HG03045 (cell line): ENCODE measurements around the gene GMDS.

ENCODE experiments used
- ATAC-seq: cut with Tn5 transposase; IDR thresholded peaks from one replicate; pipeline ENCODE4 v1.9.1; 2021; ENCODE audit warnings: mild to moderate bottlenecking, moderate library complexity; ENCODE audit not compliant: unreplicated experiment

GMDS gene

DNA sequence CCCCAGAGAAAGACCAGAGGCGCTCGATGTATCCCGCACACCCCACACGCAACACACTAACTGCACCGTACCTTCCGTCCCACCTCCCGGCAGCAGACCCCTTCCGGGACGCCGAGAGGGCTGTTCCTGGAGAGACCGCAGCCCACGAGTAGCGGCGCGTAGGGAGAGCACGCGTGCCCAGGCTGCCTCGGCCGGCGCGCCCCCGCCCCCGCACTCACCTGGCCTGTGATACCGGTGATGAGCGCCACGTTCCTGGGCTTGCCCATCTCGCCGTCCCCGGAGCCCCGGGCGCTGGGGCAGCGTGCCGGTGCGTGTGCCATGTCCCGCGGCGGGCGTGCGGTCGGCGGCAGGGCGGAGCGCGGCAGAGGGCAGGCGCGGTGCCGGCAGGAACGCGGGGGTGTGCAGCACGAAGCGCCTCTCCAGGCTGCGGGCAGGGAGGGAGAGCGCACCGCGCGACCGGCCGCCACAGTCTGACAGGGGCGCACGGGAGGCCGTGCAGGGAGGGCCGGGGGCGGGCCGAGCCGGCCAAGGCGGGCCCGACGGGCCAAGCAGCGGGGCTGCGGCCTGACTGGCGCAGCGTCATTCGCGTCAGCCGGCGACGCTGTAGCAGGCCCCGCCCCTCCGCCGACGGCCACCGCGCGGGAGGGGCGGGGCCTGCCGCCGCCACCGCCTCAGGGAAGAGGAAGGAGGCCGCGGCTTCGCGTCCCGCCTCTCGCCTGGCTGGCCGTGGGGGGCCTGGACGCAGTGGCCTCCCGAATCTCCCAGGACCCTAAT lies at the start of gene GMDS:
Gene GMDS (minus strand): TSS at position 503 of the 774 bp plus-strand sequence.
- ATAC-seq = peak; percentile 96

DNA sequence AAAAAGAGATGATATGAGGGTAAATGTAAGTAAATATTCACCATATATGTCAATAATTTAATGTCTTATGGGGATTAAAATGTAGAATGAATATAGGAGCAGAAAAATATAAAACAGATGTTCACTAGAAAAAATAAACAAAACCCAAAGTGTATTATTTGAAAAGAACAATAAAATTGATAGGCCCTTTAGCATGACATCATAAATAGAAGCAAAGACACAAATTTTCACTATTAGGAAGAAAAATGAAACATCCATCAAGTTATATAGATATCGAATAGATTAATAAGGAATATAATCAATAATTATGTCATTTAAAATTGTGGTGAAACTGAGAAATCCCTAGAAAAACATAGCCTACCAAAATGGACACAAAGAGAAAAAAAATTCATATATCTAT lies 40.1 kb upstream of the GMDS start:
- ATAC-seq = no peak

DNA sequence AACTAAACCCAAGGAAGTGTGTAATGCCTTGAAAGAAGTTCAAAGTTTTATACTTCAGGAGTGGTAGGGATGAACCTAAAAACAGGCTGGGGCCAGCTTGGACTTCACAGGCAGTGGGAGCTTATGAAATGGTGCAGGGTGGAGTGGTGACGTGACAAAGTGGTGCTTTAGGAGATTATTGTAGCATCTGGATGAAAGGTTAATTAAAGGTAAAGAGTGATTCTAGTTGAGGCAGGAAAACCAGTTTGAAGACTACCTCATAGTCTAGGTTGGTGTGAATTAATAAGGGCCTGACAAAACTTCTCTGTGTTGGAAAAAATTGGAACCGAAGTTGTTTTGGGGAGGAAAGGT lies 30.5 kb upstream of the GMDS start:
- ATAC-seq = no peak

DNA sequence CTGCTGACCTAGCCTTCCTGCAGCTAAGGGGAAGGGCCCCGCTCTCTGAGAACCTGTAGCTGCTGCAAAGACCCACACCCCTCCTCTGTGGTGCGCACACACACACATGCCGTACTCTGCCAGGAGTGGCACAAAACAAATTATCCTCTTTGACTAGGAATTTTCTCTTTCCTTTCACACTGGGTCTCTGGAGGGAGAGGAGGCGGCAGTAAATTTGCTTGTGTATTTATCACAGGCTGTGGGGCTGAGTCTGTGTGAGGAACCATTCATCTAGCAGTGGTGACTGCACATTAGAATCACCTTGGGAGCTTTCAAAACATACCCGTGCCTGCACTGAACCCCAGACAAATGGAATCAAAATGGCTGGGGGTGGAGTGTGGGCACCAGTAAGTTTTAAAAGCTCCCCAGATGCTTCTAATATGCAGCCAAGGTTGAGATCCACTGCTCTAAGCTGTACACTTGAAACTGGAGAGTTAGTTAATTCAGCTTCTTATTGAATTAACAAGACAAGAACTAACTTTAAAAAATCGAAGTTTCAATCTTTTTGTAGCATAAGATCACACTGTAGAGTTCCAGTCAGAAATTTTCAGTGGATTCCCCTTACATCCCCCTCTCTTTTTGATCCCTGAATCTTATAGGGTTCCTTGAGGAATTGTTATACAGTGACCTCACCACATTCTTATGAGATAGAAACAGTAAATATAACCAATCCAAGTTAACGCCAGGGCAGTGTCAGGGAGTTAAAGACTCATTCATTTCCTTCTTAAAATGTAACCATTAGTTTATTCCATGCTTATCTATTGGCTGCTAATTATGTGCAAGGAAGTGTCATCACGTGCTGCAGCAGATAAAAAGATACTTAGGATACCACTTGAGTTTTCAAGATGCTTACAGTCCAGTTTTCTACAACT lies 29.8 kb upstream of the GMDS start:
- no peak for ATAC-seq

DNA sequence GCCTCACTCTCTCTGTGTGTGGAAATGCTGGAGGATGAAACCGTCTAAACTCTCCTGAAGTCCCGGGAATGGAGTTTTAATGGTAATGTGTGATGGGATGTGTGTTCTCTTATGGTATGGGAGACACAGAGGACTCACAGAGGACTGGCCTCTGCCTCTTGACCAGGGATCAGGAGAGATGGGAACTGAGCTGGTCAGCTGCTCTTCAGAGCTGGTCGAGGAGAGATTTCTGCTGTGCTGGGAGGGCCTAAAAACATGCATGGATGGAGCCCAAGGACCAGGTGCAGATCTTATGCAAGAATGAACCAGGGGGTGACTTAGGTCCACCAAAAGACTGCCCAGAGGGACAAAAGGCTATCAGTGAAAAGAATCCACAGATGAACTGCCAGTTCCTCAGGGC lies 27.3 kb upstream of the GMDS start:
- no peak for ATAC-seq

DNA sequence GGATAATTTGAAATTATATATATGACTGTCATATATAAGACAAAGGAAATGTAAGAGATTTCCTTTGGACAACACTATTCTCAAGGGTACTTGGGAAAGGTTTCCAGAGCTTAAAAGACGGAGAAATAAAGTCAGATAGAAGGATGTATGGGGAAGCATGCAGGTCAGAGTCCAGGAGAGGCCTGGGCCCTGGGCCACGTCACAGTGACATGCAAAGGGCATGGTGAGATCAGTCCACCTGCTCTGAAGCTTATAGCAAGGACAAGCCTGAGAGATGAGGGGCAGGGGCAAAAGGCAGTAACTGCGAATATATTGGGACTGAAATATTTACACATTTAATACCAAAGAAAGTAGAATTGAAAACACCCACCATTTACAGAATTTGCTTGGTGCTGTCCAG lies 24.6 kb upstream of the GMDS start:
- ATAC-seq = no peak

DNA sequence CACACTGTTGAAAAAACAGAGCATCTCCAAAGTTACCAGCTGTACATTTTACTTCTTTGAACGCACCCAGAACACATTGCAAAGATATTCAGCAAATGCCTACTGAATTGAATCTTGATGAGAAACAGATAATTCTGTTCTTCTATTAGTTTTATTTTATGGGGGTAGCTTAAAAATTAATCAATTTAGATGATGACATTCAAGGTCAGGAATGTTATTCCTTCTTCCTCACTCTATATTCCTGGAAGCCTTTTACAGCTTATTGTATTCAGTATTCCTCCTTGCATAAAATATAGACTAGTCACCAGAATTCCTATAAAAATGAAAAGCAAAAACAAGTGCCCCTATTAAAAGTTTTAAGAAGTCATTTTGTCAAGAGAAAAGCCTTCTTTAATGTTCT lies 21.4 kb upstream of the GMDS start:
- ATAC-seq = no peak

DNA sequence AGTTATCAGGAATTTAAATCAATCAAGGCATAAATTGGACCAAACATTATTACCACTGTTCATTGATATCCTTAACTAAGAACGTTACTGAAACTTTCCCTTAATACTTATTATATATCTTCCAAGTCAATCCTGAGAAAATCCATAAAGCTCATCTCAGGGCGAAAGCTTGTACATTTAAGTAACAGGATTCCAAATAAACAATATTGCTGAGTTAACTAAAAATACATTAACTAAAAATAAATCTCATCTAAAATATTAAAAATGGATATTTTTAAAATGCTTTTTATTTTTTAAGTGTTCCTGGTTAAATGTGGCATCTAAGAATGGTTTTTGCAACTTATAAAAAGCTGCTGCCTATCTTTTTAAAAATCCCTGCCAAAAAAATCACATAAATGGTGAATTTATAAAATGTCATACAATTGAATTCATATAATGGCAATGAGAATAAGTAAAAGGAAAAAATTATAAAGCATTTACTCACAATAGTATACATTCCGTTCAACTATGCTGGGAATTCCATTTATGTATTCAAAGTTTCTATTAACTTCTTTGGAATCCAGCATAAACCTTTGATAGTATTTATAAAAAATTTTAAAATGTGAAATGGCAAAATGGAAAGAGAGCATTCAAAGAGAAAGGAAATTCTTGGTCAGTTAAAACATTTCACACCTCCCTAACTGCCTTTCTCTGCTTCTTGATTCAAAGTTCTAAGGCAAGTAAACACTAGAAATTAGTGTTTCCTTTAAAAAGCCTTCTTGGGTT lies 20.8 kb upstream of the GMDS start:
- no peak for ATAC-seq

DNA sequence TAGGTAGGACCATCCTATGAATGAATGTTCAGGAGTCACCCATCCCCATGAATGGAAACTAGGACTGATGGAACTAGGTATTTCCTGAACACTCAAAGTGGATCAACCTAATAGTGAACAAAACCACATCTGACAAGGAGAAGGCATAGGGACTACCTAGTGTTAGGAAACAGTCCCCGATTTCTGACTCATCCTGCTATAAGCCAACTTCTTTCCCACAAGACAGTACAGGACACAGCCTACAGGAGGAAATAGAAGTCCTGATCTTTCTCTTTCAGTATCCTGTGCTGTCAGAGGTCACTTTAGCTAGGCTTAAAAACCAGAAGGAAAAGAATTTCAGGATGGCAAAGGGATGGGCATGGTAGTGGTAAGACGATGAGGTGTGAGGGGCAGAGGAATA lies 19.5 kb upstream of the GMDS start:
- no peak for ATAC-seq

DNA sequence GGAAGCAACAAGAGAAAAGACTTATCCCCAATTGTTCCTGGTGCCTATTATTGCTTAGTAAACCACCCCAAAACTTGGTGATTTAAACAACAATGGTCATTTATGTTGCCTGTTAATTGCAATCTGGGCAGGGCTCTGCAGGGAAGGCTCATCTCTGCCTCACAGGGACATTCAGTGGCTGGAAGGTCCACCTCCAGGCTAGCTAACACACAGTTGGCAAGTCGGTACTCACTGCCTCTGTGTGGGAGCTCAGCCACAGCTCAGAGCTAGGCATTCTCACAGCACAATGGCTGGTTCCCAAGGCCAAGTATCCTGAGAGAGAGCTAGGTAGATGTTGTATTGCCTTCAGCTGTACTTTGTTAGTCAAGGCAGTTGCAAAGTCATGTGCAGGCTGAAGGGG lies 18.5 kb upstream of the GMDS start:
- no peak for ATAC-seq

DNA sequence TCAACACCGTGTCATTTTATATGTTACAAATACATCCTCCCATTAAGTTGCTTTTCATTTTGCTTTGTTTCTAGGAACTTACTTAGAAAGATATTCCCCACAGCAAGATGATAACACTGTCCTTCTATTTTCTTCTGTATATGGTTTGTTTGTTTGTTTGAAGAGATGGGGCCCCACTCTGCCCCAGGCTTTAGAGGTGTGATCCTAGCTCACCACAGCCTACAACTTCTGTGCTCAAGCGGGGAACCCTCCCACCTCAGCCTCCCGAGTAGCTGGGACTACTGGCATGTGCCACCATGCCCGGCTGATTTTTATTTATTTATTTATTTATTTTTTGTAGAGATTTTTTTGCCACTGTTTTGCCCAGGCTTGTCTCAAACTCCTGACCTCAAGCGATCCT lies 14.2 kb upstream of the GMDS start:
- no peak for ATAC-seq

DNA sequence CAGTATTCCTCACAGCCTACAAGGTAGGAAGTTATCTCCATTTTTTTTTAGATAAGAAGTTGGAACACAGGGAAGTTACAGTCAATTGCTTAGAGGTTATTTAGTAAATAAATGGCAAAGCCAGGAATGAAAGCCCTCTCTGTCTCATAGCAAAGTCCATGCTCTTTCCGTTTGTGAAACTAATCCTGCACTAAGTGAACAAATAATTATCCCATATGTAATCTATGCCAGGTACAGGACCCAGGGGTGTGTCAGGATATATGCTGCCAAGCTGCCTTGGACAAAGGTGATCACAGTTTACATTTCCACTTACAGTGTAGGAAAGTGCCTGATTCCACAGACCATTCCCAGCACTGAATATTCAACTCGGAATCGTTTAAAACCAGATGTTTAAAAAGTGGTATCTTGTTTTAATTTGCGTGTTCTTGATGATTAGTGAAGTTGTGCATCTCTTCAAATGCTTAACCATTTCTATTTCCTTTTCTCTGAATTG lies 13.6 kb upstream of the GMDS start:
- ATAC-seq = no peak

DNA sequence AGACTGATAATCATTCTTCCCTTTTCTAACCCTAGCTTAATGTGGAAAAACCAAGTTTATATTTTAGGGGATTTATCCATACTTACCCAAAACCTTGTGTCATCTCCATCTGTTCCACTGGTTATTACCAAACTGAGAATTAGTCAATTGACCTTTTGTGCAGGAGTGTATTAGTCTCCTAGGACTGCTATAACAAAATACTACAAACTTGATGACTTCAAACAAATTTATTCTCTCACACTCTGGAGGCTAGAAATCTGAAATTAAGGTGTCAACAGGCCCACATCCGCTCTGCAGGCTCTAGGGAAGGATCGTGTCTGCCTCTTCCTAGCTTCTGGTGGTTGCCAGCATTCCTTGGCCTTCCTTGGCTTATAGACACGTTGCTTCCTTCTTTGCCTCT lies 12.7 kb upstream of the GMDS start:
- ATAC-seq = no peak

DNA sequence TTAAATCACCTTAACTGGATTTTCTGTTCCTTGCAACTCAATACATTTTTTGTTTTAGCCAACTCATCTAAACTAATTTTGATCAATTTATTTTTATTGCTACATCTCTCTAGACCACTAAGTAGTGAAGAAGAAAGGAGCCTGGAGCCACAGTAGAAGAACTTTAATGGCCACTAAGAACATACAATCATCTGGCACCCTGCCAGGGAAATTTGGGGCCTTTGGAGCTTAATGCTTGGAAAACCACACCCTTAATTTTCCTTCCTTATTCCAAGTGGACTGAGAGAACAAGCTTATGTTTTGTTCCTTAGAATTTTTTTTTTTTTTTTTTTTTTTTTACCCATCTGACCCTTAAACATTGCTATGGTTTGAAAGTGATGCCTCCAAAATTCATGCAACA lies 12.0 kb upstream of the GMDS start:
- no peak for ATAC-seq

DNA sequence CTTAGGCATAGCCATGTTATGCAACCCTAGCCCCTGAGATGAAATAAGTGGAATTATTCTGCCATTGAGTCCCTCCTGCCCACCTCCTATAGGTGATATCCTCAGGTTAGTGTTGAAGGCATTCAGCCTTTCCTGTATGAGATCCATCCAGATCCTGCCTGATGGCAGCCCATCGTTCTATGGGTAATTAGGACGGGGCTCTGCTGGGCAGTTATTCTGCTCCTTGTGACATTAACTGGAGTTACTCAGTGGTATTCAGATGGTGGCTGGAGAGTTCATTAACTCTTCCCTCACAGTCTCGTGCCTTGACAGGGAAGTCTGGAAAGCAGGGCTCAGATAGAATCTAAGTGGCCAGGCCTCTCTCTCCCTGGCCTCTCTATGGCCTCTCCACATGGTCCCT lies 9.3 kb upstream of the GMDS start:
- no peak for ATAC-seq

DNA sequence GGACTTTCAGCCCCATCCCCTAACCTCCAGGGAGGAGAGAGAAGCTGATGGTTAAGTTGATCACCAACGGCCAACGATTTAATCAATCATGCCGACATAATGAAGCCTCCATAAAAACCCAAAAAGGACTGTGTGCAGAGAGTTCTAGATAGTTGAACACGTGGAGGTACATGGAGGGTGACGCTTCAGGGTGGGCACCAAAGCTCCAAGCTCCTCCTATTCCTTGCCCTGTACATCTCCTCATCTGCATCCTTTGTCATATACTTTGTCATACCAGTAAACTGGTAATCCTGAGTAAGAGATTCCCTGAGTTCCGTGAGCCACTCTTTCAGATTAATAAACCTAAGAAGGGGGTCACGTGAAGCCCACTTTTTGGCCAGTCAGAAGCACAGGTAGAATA lies 3.7 kb upstream of the GMDS start:
- no peak for ATAC-seq

DNA sequence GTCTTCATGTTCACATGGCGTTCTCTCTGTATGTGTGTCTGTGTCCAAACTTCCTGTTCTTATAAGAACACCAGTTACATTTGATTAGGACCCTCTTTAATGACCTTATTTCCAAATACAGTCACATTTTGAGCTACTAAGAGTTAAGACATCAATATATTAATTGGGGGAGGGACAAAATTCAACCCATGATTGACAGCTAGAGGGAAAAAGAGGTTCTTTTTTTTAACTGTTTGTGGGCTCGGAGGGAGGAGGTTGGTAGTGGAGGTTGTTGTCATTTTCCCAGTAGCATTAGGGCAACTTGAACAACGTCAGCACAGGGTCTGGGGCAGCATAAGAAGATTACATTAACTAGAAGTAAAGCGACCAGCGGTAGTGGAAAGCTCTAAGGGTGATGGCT lies 2.3 kb upstream of the GMDS start:
- ATAC-seq = no peak

DNA sequence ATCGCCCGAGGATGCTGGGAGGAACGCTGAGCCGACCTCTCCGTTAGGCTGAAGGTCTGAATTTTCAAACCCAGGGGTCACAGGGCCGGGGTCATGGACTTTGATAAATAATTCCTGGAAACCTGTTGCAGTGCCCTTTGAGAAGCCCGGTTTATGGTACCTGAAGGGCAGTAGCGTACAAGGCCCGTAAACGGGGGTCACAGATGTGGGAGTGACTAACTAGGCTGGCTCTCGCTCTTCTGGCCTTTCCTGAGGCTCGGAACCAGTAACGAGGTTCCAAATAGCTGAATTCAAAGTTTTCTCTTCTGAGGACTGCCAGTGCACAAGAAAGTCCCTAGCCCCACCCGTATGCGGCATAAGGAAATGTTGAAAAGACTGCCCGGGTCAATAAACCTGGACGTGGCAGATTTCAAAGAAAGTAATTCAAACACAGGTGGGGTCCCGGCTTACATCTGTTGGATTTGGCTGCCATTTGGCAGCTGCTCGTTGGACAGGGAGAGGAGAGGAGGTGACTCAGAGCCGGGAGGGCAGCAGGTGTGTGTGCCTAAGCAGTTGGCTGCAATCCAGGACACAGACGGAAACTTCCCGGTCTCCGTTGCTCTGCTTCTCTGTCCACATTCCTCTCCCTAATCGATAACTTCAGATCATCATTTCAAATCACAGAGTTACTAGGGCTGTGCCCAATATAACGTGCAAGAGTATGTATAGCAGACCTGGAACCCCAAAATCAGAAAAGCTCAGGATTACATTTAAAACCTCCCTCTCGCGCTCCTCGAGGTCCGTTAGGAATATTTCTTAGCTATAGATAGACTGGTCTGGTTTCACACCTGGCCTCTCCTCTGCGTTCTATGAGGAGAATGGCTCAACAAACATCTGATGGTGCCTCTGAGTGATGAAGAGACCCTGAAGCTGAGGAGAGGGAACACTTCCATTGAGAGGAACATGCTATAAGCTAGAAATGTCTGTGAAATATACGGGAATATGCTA lies 765 bp upstream of the GMDS start:
- peak; percentile 23 for ATAC-seq

DNA sequence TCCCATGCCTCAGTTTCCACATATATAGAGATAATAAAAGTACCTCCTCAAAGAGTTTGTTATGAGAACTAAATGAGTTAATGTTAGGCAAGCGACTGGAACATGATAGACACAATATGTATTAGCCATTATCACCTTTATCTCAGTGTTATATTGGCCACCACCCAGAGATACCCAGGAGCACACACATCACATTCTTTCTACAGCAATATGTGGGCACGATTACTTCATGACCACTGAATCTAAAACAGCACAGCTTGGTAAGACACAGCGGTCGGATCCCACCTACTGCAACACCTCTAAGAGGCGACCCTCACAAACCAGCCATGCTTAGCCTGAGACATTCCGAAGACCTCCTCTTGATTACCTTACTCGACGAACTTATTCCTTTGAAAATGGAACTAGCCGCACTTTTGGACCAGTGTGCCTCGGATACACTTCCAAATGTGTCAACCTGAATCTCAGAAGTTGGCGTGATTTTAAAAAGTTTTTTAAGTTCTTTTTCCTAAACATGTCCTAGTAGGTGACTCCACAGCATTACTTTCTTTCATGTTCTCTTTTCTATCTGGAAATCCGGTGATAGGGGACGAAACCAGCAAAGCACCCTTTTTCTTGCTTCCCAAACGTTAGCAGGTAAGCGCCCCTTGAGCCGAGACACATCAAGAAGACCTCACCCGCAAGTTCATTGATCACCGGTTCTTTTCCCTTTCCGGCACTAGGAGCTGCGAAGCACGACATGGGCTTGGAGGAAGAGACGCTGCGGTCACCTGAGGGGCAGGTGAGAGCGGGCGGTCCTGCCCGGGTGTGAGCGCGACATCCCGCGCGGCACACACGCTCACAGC lies 923 bp downstream of the GMDS start:
- peak; percentile 16 for ATAC-seq
